ENCODE measurements around the gene FBRS. TPM values are rescaled to one million over a fixed set of nuclear protein-coding genes. Genes with fewer than 3 reads are reported as not detected.
"Not testable (repeated sequence)": the region's sequence is repeated elsewhere in the genome, so short reads cannot be mapped to it uniquely, and the experiment has no call there.

The FBRS gene
- total RNA-seq, 4 donors from 2014 or later = 51.2 to 167 (median 72.2) TPM

- H3K4me3 ChIP-seq = no peak overlapping the region
- H3K4me1 ChIP-seq = peaks cover 0 to 21% (median 7%) of the 10 kb centered on the region in 4 donors
- H3K27me3 ChIP-seq = no peaks in the 10 kb centered on the region
- H3K36me3 ChIP-seq = no peaks in the 10 kb centered on the region
- TF ChIP-seq POLR2A (IDR thresholded peaks at IDR 0.05) = no peak
- TF ChIP-seq, protein P1, sequence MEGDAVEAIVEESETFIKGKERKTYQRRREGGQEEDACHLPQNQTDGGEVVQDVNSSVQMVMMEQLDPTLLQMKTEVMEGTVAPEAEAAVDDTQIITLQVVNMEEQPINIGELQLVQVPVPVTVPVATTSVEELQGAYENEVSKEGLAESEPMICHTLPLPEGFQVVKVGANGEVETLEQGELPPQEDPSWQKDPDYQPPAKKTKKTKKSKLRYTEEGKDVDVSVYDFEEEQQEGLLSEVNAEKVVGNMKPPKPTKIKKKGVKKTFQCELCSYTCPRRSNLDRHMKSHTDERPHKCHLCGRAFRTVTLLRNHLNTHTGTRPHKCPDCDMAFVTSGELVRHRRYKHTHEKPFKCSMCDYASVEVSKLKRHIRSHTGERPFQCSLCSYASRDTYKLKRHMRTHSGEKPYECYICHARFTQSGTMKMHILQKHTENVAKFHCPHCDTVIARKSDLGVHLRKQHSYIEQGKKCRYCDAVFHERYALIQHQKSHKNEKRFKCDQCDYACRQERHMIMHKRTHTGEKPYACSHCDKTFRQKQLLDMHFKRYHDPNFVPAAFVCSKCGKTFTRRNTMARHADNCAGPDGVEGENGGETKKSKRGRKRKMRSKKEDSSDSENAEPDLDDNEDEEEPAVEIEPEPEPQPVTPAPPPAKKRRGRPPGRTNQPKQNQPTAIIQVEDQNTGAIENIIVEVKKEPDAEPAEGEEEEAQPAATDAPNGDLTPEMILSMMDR (IDR thresholded peaks at IDR 0.05) = no peak
- H3K9me3 ChIP-seq = no peaks in the 10 kb centered on the region
- no peak for DNase-seq
- no peak overlapping the region for H3K27ac ChIP-seq
Observed at GRCh38 chr16:30694926-30695693, 36.9 kb downstream of the FBRS start.

- H3K9me3 ChIP-seq, DNase-seq, H3K27me3 ChIP-seq, H3K4me3 ChIP-seq, H3K27ac ChIP-seq: not testable (repeated sequence)
- peaks cover 0 to 22% (median 7%) of the 10 kb centered on the region in 4 donors for H3K4me1 ChIP-seq
- peaks cover 0 to 13% (median 0%) of the 10 kb centered on the region in 3 donors for H3K36me3 ChIP-seq
Observed at GRCh38 chr16:30696646-30697045, 38.4 kb downstream of the FBRS start.

DNA sequence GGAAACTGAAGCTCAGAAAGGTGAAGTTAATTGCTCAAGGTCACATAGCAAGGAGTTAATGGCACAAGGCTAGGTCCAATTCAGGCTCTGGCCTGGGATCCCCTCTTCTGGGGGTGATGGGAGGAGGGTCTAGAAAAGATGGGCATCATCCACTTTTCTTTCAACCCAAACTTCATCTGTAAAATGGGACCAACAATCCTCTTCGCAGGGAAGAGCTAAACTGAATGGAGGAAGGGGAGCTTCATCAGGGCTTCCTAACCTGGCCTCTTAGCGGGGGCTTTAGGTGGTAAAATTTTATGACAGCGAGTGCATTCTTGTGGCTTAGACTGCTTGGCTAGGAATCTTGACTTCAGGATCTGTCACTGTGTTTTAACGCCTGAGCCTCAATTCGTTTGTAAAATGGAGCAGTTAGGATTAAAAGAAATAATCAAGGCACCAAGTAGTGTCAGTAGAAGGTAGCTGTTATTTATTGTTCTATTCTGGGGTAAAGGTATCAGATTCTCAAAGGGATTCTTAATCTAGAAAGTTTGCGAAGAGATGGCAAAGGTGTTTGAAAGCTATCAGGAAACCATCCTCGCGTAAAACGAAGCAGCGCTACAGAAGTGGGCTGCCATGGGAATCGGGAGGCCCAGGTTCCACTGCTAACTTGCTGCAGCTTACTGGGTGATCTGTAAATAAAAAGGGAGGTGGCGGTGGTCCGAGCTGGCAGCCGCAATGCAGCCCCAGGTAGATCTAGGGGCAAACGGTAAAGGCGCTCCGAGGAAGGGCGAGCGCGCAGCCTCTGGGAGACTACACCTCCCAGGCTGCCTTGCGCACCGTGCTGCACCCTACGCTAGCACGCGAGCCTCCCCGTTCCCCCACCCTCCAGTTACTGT, 39.3 kb downstream of the FBRS start:
- Histone ChIP-seq H3K27ac (peak overlapping the region; percentile 97 to 99 (median 98)), H3K4me1 (peaks cover 0 to 22% (median 7%) of the 10 kb centered on the region in 4 donors), H3K9me3 (no peaks in the 10 kb centered on the region), H3K36me3 (peaks cover 0 to 21% (median 0%) of the 10 kb centered on the region in 3 donors), H3K27me3 (no peaks in the 10 kb centered on the region), H3K4me3 (peak overlapping the region; percentile 80 to 95 (median 88))
- TF ChIP-seq POLR2A (IDR thresholded peaks at IDR 0.05) = no peak
- TF ChIP-seq, protein P1 (IDR thresholded peaks at IDR 0.05) = no peak
- peak in 1 of 3 donors; percentile 99 for DNase-seq

- H3K4me3 ChIP-seq = peak overlapping the region; percentile 80 to 95 (median 88)
- TF ChIP-seq, protein P1 (IDR thresholded peaks at IDR 0.05) = peak in 1 of 6 experiments; percentile 30
- peak; percentile 83 to 88 for TF ChIP-seq POLR2A (IDR thresholded peaks at IDR 0.05)
- H3K36me3 ChIP-seq = peaks cover 0 to 29% (median 0%) of the 10 kb centered on the region in 3 donors
- no peaks in the 10 kb centered on the region for H3K27me3 ChIP-seq
- H3K9me3 ChIP-seq = no peaks in the 10 kb centered on the region
- H3K4me1 ChIP-seq = peaks cover 0 to 22% (median 7%) of the 10 kb centered on the region in 4 donors
- DNase-seq = peak; percentile 92 to 99 (median 99)
- H3K27ac ChIP-seq = peak overlapping the region; percentile 97 to 99 (median 98)
Observed at GRCh38 chr16:30698139-30698815, 40.0 kb downstream of the FBRS start.

DNA sequence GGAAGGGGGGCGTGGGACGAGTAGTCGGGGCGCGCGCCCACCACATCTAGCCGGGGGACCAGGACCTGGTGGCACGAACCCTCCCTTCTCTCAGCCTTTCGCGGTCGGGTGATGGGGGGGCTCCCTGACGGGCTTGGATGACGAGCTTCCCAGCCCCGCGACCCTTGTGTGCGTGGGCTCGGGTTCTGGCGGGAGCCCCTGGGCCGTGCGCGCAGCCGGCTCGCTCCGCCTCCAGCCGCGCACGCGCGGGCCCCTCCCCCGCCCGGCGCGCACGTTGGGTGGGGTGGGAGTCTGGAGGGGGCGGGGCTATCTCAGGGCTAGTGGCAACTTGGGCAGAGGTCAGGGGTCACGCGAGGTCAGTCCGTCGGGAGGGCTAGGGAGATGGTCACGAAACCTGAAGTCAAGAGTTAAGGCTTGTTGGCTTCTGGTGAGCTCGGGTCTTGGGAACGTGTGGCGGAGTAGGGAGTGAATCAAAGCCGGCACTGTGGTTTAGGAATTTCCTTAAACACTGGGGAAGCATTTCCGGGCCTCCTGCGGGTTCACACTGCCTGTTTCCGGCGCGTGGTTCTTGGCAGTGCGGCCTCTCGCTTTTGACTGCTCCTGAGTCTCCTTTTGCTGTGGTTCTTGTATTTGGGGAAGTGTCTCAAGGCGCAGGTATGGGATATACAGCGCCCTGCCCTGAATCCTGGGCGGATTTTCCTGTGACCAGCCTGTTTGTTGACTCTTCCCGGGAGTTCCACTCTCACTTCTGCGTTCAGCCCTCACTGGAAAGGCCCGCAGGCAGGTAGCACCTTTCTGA, 40.8 kb downstream of the FBRS start, which contains the start of gene SRCAP:
Gene SRCAP (plus strand): TSS at position 356 of the 799 bp plus-strand sequence. CDS start 1,654 bp downstream, outside the sequence.
- TF ChIP-seq, protein P1 (IDR thresholded peaks at IDR 0.05) = peak in 1 of 6 experiments; percentile 2
- no peak for TF ChIP-seq POLR2A (IDR thresholded peaks at IDR 0.05)
- DNase-seq = peak; percentile 87 to 94 (median 92)
- peak within 1 kb of the TSS; percentile 80 to 95 (median 88) for H3K4me3 ChIP-seq

More for the DNA sequence above, 40.8 kb downstream of the FBRS start, which contains the start of gene SRCAP:
- Histone ChIP-seq H3K9me3 (no peaks in the 10 kb centered on the region), H3K36me3 (peaks cover 0 to 36% (median 0%) of the 10 kb centered on the region in 3 donors), H3K4me1 (peaks cover 0 to 16% (median 7%) of the 10 kb centered on the region in 4 donors), H3K27me3 (no peaks in the 10 kb centered on the region), H3K27ac (peak within 1 kb of the TSS; percentile 97 to 99 (median 98))
